Left hindlimb (tissue), 1 donor: ENCODE measurements around the gene TENT4B.
"Not testable (repeated sequence)": the region's sequence is repeated elsewhere in the genome, so short reads cannot be mapped to it uniquely, and the experiment has no call there.

Source experiments
- DNase-seq: peaks from one replicate; pipeline ENCODE4 v3.0.0-alpha.2; 2018

The TENT4B gene

GRCh38 chr16:50155925-50156324, 2.8 kb downstream of the TENT4B start:
- no peak for DNase-seq

DNA sequence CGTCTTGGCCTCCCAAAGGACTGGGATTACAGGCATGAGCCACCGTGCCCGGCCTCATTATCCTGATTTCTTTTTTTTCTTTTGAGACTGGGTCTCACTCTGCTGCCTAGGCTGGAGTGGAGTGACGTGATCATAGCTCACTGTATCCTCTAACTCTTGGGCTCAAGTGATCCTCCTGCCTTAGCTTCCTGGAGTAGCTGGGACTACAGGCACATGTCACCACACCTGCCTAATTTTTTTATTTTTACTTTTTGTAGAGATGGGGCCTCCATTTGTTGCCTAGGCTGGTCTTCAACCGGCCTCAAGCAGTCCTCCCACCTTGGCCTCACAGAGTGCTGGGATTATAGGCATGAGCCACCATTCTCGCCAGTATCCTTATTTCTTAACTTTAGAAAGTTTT, 3.5 kb downstream of the TENT4B start:
- DNase-seq = no peak

DNA sequence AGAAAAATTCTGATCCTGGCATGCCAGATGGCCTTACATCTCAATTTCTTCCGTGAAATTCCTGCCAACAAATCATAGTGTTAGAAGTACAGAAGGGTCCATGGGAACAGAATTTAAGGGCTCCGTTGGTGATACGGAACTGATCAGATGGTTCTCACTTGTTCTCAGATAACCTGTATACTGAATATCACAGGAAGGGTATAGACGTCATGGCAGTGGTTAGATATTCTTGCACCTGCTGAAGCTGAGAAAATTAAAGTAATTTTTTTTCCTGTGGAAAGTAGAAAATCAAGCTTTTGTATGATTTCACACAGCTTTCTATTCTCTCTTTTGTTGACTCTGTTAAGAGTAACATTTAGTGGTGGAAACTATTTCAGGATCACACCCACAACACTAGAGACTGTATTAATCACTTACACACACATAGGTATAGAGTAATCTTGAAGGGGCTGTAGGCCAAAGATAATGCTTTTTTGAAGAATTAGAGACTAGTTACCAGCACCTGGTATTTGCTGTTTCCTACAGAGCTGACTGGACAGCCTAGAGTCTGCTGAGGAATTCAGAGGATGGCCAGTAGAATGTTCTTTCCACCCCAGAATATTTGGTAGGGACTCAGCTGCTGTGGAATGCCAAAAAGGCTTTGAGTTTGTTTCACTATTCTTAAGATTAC, 7.5 kb downstream of the TENT4B start:
- DNase-seq = no peak

- peak; percentile 43 for DNase-seq
Measured at GRCh38 chr16:50161950-50162349, 8.8 kb downstream of the TENT4B start.

DNA sequence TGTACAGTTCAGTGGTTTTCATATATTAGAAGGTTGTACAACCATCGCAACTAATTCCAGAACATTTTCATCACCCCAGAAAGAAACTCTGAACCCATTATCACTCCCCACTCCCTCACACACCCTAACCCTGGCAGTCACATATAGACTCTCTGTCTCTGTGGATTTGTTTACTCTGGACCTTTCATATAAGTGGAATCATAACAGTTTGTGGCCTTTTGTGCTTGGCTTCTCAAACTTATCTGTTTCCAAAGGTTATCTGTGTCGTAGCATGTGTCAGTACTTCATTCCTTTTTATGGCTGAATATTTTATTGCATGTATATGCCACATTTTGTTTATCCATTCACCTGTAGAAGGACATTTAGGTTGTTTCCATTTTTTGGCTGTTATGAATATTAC, 12.4 kb downstream of the TENT4B start:
- no peak for DNase-seq

DNA sequence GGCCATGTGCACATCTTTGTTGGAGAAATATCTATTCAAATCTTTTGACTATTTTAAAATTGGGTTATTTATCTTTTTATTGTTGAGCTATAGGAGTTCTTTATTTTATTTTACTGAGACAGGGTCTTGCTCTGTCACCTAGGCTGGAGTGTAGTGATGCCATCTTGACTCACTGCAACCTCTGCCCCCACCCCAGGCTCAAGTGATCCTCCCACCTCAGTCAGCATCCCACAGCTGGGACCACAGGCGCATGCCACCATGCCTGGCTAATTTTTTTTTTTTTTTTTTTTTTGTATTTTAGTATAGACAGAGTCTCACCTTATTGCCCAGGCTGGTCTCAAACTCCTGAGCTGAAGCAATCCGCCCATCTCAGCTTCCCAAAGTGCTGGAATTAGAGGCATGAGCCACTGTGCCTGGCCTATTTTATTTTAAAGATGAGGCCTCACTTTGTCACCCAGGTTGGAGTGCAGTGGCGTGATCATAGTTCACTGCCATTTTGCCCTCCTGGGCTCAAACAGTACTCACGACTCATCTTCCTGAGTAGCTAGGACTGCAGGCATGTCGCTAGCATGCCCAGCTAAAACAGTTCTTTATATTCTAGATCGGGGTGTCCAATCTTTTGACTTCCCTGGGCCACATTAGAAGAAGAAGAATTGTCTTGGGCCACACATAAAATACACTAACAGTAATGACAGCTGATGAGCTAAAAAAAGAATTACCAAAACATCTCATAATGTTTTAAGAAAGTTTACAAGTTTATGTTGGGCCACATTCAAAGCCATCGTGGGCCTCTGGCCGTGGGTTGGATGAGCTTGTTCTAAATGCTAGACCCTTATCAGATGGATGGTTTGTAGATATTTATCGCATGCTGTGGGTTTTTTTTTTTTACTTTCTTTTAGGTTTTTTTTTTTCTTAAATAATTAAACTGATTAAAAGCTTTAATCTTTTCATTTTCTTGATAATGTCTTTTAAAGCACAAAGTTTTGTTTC, 13.7 kb downstream of the TENT4B start:
- no peak for DNase-seq

GRCh38 chr16:50167556-50167955, 14.4 kb downstream of the TENT4B start:
- no peak for DNase-seq

- DNase-seq = no peak
Measured at GRCh38 chr16:50169555-50170096, 16.5 kb downstream of the TENT4B start.

- DNase-seq = not testable (repeated sequence)
Measured at GRCh38 chr16:50171773-50172172, 18.7 kb downstream of the TENT4B start.

- DNase-seq = no peak
Measured at GRCh38 chr16:50172195-50172922, 19.3 kb downstream of the TENT4B start.

DNA sequence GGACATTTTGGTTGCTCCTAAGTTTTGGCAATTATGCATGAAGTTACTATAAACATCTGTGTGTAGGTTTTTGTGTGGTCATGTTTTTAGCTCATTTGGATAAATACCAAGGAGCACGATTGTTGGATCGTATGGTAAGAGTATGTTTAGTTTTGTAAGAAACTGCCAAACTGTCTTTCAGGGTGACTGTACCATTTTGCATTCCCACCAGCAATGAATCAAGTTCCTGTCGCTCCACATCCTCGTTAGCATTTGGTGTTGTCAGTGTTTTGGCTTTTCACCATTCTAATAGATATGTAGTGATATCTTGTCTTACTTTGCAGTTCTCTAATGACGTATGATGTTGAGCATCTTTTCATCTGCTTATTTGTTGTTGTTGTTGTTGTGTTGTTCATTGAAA, 20.2 kb downstream of the TENT4B start:
- DNase-seq = no peak

DNA sequence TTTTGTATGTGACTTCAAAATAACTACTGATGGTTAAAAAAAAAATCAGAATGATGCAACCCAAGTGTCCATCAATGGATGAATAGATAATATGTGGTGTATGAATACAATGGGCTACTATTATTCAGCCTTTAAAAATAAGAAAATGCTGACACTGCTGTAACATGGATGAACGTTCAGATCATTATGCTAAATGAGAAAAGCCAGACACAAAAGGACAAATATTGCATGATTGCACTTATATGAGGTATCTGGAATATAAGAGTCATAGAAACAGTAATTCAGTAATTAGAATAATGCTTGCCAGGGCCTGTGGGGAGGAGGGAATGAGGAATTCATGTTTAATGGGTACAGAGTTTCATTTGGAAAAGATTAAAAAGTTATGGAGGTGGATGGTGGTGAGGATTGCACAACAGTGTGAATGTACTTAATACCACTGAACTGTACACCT, 25.4 kb downstream of the TENT4B start:
- no peak for DNase-seq

DNA sequence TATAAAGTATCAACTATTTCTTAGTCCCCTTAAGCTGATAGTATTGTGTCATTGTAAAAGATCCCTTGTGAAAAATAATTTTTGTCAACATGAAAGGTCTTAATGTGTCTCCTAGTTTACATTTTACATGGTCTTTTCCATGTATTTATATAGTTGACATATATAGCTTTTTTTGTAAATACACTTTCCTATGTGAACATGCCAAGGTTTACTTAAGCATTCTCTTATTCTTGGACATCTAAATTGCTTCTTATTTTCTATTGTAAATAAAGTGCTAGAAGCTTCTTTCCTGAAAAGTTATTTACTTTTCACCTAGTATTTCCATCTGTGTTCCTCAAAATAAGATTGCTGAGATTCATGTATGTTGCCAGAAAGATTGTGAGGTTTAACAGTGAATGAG, 29.3 kb downstream of the TENT4B start:
- no peak for DNase-seq

DNA sequence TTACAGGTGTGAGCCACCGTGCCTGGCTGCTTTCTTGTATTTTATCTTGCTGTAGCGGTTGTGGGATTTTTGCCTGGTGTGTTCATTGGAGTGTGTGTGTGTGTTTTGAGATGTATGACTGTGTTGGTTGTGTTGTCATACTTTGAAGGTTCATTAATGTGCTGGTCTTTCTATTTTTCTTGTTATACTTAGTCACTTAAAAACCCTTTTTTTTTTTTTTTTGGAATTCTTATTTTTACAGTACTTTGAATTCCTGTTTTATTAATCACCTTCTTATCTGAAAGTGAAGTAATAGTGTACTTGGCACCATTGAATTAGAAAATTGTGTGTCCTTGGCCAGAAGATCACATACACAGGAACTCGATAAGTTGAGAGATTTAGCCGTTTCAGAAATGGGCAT, 30.2 kb downstream of the TENT4B start:
- no peak for DNase-seq

DNA sequence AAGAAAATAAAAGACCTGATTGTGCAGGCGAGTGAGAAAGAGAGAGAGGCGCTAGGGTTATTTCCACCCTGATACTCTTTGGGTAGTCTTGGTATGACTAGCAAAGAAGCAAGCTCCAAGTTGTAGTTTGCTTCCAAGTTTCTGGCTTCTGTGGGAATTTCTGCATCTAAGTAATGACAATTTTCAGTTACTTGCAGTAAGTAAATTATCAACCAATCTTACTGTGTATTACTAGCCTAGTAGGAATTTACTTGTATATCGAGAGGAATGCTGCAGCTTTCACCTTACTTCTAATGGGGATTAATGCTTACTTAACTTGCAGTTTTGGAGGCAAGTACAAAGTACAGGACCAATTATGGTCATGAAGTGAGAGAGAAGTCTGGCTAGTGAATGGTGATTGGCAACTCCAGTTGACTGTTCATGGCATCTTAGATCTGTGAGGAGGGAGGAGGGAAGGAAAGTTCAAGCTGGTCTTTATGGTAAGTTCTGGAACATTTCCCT, 31.9 kb downstream of the TENT4B start:
- no peak for DNase-seq

DNA sequence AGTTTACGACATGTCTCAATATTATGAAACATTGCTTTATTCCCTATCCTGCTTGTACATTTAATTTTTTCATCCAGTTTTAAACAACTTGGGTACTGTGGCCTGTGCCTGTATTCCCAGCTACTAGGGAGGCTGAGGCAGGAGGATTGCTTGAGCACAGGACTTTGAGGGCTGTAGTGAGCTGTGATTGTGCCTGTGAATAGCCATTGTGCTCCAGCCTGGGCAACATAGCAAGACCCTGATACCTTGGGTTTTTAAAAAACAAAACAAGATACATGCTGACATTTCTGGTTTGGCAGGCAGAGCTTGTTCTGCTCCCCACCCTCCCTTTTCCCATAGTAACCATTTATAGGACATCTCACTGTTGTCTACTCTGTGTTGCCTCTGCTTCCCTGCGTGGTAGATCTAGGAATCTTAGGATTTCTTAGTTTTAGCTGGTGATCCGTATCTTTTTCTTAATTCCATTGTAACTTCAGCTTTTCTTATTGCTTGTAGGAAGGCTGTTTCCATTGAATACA, 35.6 kb downstream of the TENT4B start:
- no peak for DNase-seq

DNA sequence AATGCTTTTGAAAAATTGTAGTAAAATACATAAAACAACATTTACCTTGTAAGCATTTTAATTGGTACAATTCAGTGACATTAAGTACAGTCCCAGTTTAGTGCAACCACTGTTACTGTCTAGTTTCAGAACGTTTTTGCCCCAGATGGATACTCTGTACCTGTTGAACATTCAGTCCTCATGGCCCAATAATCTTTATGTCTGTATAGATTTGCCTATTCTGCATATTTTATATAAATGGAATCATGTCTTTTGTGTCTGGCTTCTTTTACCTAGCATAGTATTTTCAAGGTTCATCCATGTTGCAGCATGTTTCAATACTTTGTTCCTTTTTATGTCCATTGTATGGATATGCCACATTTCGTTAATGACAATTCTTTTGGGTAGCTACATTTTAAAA, 37.2 kb downstream of the TENT4B start:
- DNase-seq = no peak

- DNase-seq = no peak
Measured at GRCh38 chr16:50192386-50193050, 39.4 kb downstream of the TENT4B start.

- no peak for DNase-seq
Measured at GRCh38 chr16:50193594-50193993, 40.5 kb downstream of the TENT4B start.

DNA sequence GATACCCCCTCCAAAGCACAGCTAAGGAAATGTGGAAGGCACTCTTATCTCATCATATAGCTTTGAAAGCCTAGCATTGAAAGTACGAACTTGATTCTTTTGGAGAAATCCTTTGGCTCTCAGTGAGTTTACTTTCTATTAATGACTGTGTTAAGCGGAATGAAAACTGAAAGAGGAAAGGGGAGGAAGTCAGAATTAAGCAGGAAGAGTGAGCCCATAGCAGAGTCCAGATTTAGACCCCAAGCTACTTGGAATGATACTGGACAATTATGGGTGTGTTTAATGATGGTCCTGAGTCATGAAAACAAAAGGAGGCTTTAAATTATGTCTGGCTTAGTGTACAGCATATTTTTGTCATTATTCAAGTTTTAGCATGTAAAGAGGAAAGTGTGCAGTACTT, 42.2 kb downstream of the TENT4B start:
- no peak for DNase-seq

DNA sequence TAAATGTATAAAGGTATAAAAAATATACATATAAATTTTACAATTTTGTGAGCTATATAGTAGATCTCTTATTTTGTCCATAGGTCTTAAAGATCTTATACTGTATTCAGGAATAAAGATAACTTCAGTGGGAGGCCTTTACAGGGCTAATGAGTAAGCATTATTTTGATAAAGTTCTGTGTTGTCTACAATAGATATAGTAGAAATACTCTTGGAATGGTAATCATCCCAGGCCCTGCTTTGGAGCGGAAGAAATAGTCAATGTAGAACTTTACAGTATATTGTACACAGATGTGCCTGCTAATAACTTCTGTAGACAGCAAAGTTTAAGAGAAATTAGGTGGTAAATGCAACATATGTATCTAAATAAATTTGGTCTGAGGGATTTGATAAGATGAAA, 42.6 kb downstream of the TENT4B start:
- no peak for DNase-seq

DNA sequence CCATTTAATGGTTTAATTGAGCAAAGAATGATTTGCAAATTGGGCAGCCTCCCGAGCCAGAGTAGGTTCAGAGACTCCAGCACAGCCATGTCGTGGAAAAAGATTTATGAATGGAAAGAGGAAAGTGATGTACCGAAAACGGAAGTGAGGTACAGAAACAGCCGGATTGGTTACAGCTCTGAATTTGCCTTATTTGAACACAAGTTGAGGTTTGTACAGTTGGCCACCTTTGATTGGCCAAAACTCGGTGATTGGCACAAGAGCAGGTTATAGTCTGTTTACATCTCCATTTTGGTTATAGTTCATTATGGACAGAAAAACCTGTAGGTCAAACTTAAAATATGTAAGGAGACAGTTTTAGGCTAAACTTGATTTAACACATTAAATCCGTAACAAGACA, 44.5 kb downstream of the TENT4B start:
- DNase-seq = no peak
